HCT116 (cell line): Measurements from ENCODE around the gene NCAPH2. TPM values are rescaled to one million over a fixed set of nuclear protein-coding genes. Genes with fewer than 3 reads are reported as not detected.

ENCODE experiments used
- ATAC-seq: fragments of 200-7000 bp; cut with Tn5 transposase; 2 replicates; pipeline ENCODE4 v1.9.1; 2020; ENCODE audit warnings: mild to moderate bottlenecking, moderate library complexity
- BruUV-seq: library from RNA; stranded (reverse); fragments of 400-500 nt; replicated peaks from 2 replicates; lab custom pipeline; 2021; lab: Mats Ljungman, UMichigan
- CTCF ChIA-PET: fragments of 300-600 bp; sonication (Branson Sonifier 250); formaldehyde crosslinking; loops from one replicate; lab custom pipeline; 2021; ENCODE audit warnings: antibody characterized with exemption; lab: Charles Lee
- POLR2A ChIA-PET: fragments of 300-600, 350-600 bp; sonication (Branson Sonifier 250); formaldehyde crosslinking; loops from one replicate; lab custom pipeline; 2021; ENCODE audit warnings: antibody characterized with exemption; lab: Charles Lee
- RAD21 ChIA-PET, 2 experiments: fragments of 300-600 bp; sonication (Branson Sonifier 250); formaldehyde crosslinking; loops; one replicate each; lab custom pipeline; 2023; ENCODE audit warnings: low total read pairs in 2 of 2; ENCODE audit not compliant: uncharacterized antibody in 2 of 2, unreplicated experiment in 2 of 2, low non-redundant PET in 1 of 2; lab: Charles Lee
- DNase-seq: peaks from one replicate; pipeline ENCODE4 v3.0.0-alpha.2; 2010; ENCODE audit warnings: low read depth, low spot score
- H2AFZ ChIP-seq: fragments of 200-600 bp; shearing (Covaris generic), sonication (generic); 2 replicates; pipeline ENCODE4 v1.6.1; 2017; ENCODE audit warnings: low read depth, mixed run types, mixed read lengths, antibody characterized with exemption, low read length; ENCODE audit not compliant: poor library complexity, severe bottlenecking
- H3K27ac ChIP-seq: 2 replicates; pipeline ENCODE4 v1.5.1; 2012; ENCODE audit warnings: low read depth, low read length
- H3K27me3 ChIP-seq: fragments of 200-600 bp; sonication (generic); 2 replicates; pipeline ENCODE4 v1.6.1; 2016; ENCODE audit warnings: mixed run types, low read length, mixed read lengths; ENCODE audit not compliant: insufficient read depth
- H3K36me3 ChIP-seq, 2 experiments: fragments of 200-500 bp in 1 of 2; fragments of 200-600 bp in 1 of 2; sonication (Bioruptor generic) in 1 of 2; sonication (generic) in 1 of 2; 2 replicates each; pipeline versions ENCODE4 v1.5.1 to v1.6.1; 2014 to 2016; ENCODE audit warnings: low read length in 2 of 2, inconsistent platforms in 1 of 2, mixed read lengths in 1 of 2, mixed run types in 1 of 2; ENCODE audit not compliant: insufficient read depth in 2 of 2, control insufficient read depth in 1 of 2
- H3K4me1 ChIP-seq, 2 experiments: fragments of 200-600 bp in 1 of 2; sonication (generic) in 1 of 2; 2 replicates each; pipeline versions ENCODE4 v1.5.1 to v1.6.1; 2012 to 2017; ENCODE audit warnings: low read length in 2 of 2, inconsistent platforms in 1 of 2, mild to moderate bottlenecking in 1 of 2, mixed read lengths in 1 of 2, mixed run types in 1 of 2, moderate library complexity in 1 of 2; ENCODE audit not compliant: insufficient read depth in 2 of 2, control insufficient read depth in 1 of 2
- H3K4me2 ChIP-seq: fragments of 200-600 bp; sonication (generic); 2 replicates; pipeline ENCODE4 v1.6.1; 2017; ENCODE audit warnings: mixed run types, low read length, mixed read lengths
- H3K4me3 ChIP-seq, 2 experiments: fragments of 200-600 bp in 1 of 2; sonication (generic) in 1 of 2; replicated peaks in 1 of 2; 2 replicates each; pipeline ENCODE4 v1.5.1; 2011 to 2016; ENCODE audit warnings: low read length in 2 of 2, control low read depth in 1 of 2, low read depth in 1 of 2, mild to moderate bottlenecking in 1 of 2, mixed read lengths in 1 of 2, mixed run types in 1 of 2
- H3K79me2 ChIP-seq: fragments of 200-600 bp; sonication (generic); 2 replicates; pipeline ENCODE4 v1.6.1; 2017; ENCODE audit warnings: mild to moderate bottlenecking, mixed run types, low read length, moderate library complexity, mixed read lengths; ENCODE audit not compliant: insufficient read depth
- H3K9ac ChIP-seq: fragments of 200-600 bp; sonication (generic); 2 replicates; pipeline ENCODE4 v1.6.1; 2016; ENCODE audit warnings: low read length, mixed read lengths
- H3K9me2 ChIP-seq: fragments of 200-600 bp; sonication (generic), shearing (Covaris generic); 2 replicates; pipeline ENCODE4 v1.6.1; 2017; ENCODE audit warnings: mixed run types, mild to moderate bottlenecking, moderate library complexity; ENCODE audit not compliant: insufficient read depth
- H3K9me3 ChIP-seq, 2 experiments: fragments of 200-500 bp in 1 of 2; fragments of 200-600 bp in 1 of 2; sonication (Bioruptor generic) in 1 of 2; sonication (generic) in 1 of 2; 2 replicates each; pipeline ENCODE4 v1.6.1; 2014 to 2017; ENCODE audit warnings: low read length in 2 of 2, mixed read lengths in 2 of 2, inconsistent platforms in 1 of 2, low read depth in 1 of 2, mild to moderate bottlenecking in 1 of 2, mixed run types in 1 of 2, moderate library complexity in 1 of 2; ENCODE audit not compliant: control insufficient read depth in 1 of 2, insufficient read depth in 1 of 2
- H4K20me1 ChIP-seq: fragments of 200-600 bp; sonication (generic), shearing (Covaris generic); 2 replicates; pipeline ENCODE4 v1.6.1; 2017; ENCODE audit warnings: mixed run types, mild to moderate bottlenecking, moderate library complexity; ENCODE audit not compliant: insufficient read depth
- ATF3 ChIP-seq: IDR thresholded peaks from 2 replicates; pipeline ENCODE4 v1.6.1; 2012
- EGR1 ChIP-seq: IDR thresholded peaks from 2 replicates; pipeline ENCODE4 v1.6.1; 2012; ENCODE audit warnings: low read depth
- FOSL1 ChIP-seq: IDR thresholded peaks from 2 replicates; pipeline ENCODE4 v1.6.1; 2012; ENCODE audit warnings: low read depth
- POLR2A ChIP-seq: IDR thresholded peaks from 2 replicates; pipeline ENCODE4 v1.7.0; 2011; ENCODE audit warnings: borderline replicate concordance; ENCODE audit not compliant: insufficient read depth, insufficient read length; ENCODE audit errors: extremely low read depth
- SRF ChIP-seq: IDR thresholded peaks from 2 replicates; pipeline ENCODE4 v1.6.1; 2012; ENCODE audit warnings: low read depth
- ZNF274 ChIP-seq: fragments of 200-500 bp; sonication (Bioruptor generic); IDR thresholded peaks from 2 replicates; pipeline ENCODE4 v1.6.1; 2014; ENCODE audit warnings: mild to moderate bottlenecking, low read depth, low read length, inconsistent platforms
- intact Hi-C: fragments of 100-400 bp; cut with micrococcal nuclease; formaldehyde crosslinking; loops from 2 replicates; pipeline ENCODE4 v1.10.0; 2022
- total RNA-seq: library from RNA; stranded (reverse); gene quantifications from one replicate; pipeline ENCODE4 v1.2.1, GENCODE V29; 2021; ENCODE audit not compliant: unreplicated experiment
- TF ChIP-seq, protein P1 (sequence below), 3 experiments: fragments of 200-600 bp in 1 of 3; sonication (generic) in 1 of 3; IDR thresholded peaks in 2 of 3; conservative IDR thresholded peaks in 1 of 3; 2 replicates each; pipeline ENCODE4 v1.5.1; 2012 to 2017; ENCODE audit warnings: low read depth in 2 of 3, low read length in 2 of 3, antibody characterized with exemption in 1 of 3, borderline replicate concordance in 1 of 3, control low read depth in 1 of 3, mild to moderate bottlenecking in 1 of 3, mixed read lengths in 1 of 3, mixed run types in 1 of 3, moderate library complexity in 1 of 3; ENCODE audit not compliant: insufficient read depth in 1 of 3

The NCAPH2 gene
- total RNA-seq, 1 experiment from 2014 or later: 99.1 TPM

DNA sequence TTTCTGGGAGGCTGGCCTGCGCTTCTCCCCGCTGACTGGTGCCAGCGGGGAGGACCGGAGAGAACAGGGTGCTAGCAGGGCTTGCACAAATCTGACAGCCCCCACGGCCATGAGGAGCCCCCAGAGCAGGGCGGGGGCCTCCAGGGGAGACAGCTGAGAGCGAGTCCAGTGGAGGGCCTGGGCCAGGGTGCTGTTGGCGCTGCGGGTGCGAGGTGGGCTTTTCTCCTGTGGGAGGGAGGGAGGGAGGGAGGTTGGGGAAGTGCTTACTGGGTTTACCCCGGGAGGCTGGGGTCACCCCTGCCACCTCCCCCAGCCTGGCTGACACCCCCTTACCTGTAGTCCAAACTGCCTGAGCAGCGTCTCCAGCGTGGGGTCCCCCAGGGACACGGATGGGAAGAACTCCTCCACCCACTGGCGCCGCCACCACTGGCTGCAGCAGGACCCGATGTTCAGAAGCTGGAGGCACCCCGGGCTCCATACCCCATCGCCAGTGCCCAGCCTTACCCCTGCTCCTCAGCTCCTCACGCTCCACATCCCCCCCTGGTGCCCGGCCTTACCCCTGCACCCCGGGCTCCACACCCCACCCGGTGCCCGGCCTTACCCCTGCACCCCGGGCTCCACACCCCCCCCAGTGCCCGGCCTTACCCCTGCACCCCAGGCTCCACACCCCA, 4.4 kb upstream of the NCAPH2 start:
- no peak for DNase-seq
- H3K9me3 ChIP-seq: no peaks in the 10 kb centered on the region
- H3K9me2 ChIP-seq: no peaks in the 10 kb centered on the region
- H2AFZ ChIP-seq: no peak overlapping the region
- ChIA-PET RAD21 (no interaction called here), CTCF (interaction anchor here (0.6 kb wide), 1 partner anchor 78 kb away, joined by 3 read pairs; no protein-coding TSS in a partner anchor), POLR2A (no interaction called here)
- ATAC-seq: no peak
- H3K4me3 ChIP-seq: no peak overlapping the region
- no peak overlapping the region for H3K4me2 ChIP-seq
- intact Hi-C loops: no loop called here
- H4K20me1 ChIP-seq: no peaks in the 10 kb centered on the region
- TF ChIP-seq, protein P1, sequence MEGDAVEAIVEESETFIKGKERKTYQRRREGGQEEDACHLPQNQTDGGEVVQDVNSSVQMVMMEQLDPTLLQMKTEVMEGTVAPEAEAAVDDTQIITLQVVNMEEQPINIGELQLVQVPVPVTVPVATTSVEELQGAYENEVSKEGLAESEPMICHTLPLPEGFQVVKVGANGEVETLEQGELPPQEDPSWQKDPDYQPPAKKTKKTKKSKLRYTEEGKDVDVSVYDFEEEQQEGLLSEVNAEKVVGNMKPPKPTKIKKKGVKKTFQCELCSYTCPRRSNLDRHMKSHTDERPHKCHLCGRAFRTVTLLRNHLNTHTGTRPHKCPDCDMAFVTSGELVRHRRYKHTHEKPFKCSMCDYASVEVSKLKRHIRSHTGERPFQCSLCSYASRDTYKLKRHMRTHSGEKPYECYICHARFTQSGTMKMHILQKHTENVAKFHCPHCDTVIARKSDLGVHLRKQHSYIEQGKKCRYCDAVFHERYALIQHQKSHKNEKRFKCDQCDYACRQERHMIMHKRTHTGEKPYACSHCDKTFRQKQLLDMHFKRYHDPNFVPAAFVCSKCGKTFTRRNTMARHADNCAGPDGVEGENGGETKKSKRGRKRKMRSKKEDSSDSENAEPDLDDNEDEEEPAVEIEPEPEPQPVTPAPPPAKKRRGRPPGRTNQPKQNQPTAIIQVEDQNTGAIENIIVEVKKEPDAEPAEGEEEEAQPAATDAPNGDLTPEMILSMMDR (IDR thresholded peaks at IDR 0.05 in 2 of 3, conservative IDR thresholded peaks at IDR 0.05 in 1 of 3; ENCODE audit: borderline replicate concordance in 1 of 3, insufficient read depth in 1 of 3, low read depth in 2 of 3, low read length in 2 of 3): 0 out of 6 replicates have a peak, but pooled peaks of 1 of the 3 experiments have one; percentile 10
- TF ChIP-seq ATF3: no peak
- H3K27ac ChIP-seq: no peak overlapping the region
- H3K9ac ChIP-seq: no peak overlapping the region
- H3K4me1 ChIP-seq: peaks cover 2 to 11% of the 10 kb centered on the region in 2 experiments; a peak in 3 of 4 replicates
- no peaks in the 10 kb centered on the region for H3K27me3 ChIP-seq
- no TSS peak for BruUV-seq
- H3K36me3 ChIP-seq: 0 out of 4 replicates have a peak, but pooled peaks cover 0 to 8% of the 10 kb centered on the region in 2 experiments
- H3K79me2 ChIP-seq: peaks cover 23% of the 10 kb centered on the region

DNA sequence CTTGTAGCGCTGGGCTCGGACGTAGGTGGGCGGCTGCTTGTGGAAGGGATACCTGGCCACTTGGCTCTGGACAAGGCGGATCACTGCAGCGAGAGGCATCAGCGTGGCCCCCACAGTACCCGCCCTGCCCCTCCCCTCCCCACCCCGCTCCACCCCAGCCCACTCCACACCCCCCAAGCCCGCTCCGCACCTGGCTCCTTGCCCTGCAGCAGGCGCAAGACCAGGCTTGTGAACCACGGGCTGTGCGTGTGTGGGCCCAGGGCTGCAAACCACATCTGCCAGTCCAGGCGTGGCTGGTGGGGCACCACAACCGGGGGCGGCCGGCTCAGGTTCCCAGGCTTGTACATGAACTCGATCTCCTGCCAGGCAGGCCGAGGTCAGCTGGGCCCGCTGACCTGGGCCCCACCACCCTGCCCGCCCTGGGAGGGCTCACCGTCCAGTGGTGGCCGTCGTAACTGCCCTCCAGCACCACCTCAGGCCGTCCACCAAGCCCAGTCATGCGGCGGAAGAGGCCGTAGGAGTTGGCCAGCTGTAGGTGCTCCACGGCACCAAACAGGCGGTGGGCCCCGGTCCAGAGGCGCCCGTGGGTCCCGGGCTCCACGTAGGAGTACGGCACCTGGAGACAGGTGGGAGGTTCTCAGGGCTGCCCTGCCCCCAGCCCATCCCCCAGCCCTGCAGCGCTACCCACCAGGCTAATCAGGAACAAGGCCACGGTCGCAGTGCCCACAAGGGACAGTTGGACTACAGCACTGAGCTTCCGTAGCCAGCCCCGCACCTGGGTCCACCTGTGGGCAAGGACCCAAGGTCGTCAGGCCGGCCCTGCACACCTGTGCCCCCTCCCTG, 3.4 kb upstream of the NCAPH2 start:
- H3K9me3 ChIP-seq: no peaks in the 10 kb centered on the region
- H3K9me2 ChIP-seq: no peaks in the 10 kb centered on the region
- no peak overlapping the region for H3K4me3 ChIP-seq
- no peak overlapping the region for H3K4me2 ChIP-seq
- TF ChIP-seq FOSL1 (no peak), EGR1 (no peak), ZNF274 (no peak), POLR2A (no peak), SRF (no peak)
- H3K27me3 ChIP-seq: no peaks in the 10 kb centered on the region
- ChIA-PET RAD21 (no interaction called here), CTCF (no interaction called here), POLR2A (no interaction called here)
- H3K36me3 ChIP-seq: peaks cover 0 to 8% of the 10 kb centered on the region in 2 experiments; a peak in 1 of 4 replicates
- no peaks in the 10 kb centered on the region for H4K20me1 ChIP-seq
- intact Hi-C loops: no loop called here
- no peak overlapping the region; the same call in 1 of the 2 replicates for H3K27ac ChIP-seq
- BruUV-seq: no TSS peak
- no peak for ATAC-seq
- no peak overlapping the region for H2AFZ ChIP-seq
- DNase-seq: no peak
- peaks cover 32% of the 10 kb centered on the region for H3K79me2 ChIP-seq
- H3K4me1 ChIP-seq: peaks cover 8 to 17% of the 10 kb centered on the region in 2 experiments
- H3K9ac ChIP-seq: no peak overlapping the region
